RCC 7860 (cell line): Measurements from ENCODE around the gene SCRT2.

ENCODE experiments used
- DNase-seq: peaks from one replicate; pipeline ENCODE4 v3.0.0-alpha.2; 2015; ENCODE audit warnings: low spot score
- FAIRE-seq: peaks from 2 replicates; lab custom pipeline; 2012; peaks lifted over from hg19 to GRCh38; lab: Jason Lieb, UNC

Gene SCRT2

GRCh38 chr20:673603-674001 lies 2.0 kb downstream of the SCRT2 start:
- FAIRE-seq = no peak
- DNase-seq = no peak

DNA sequence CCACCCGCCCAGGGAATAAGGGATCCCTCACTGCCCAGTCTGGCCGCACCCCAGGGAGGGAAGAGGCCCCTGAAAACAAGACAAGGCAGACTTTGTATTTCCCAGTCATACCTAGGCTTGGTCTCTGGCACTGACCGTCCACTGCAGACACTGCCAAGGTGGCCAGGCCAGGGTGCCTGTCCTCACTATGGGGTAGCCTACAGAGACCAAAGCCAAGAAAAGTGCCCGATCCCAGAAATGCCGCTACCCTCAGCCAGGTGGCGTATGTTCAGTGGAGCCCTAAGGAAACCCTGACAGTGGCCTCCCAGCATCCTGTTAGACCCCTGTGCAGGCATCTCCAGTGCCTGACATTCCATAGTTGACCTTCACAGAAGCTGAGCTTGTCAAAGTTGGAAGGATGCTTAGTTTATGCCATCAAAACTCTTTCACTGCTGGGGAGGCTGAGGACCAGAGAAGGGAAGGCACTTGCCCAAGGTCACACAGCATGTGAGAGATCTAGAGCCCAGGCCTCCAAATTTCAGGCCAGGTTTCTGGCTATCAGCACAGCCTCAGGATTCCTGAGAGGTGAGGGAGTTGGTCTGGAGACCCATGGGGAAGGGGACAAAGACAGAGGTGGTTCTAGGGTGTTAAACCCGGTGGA lies 2.5 kb downstream of the SCRT2 start:
- DNase-seq (no peak), FAIRE-seq (no peak)

DNA sequence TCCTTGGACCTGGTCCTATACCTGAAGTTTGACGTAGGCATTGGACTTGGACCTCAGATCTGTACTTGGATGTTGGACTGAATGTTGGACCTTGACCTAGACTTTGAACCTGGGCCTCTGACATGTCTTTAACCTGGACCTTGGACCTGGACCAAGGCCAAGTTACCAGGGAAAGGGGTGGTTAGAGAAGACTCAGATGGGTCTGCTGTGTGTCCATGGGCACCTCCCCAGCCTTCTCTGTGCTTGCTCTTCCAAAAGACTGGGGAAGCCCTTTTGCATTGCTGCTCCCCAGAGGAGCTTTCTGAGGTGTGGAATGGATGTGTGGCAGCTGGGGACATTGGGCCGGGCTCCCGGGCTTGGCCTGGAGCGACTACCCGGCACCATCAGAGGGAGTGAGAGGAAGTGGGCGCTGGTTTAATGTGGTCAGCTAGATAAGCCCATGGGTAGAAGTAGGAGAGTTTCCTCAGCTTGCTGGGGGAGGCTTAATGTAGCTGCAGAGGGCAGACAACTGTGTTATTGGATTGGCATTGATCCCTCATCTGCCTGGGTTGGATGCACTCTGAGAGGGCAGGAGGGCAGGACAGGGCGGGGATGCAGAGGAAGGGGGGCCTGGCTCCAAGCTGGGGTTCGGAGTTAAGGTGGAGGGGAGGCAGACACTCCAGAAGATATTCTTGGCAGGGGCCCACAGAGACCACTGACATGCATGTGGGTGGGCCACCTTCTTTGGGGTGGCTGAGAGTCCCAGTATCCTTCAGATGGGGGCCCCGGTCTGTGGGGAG lies 4.2 kb downstream of the SCRT2 start:
- DNase-seq = no peak
- FAIRE-seq = no peak

DNA sequence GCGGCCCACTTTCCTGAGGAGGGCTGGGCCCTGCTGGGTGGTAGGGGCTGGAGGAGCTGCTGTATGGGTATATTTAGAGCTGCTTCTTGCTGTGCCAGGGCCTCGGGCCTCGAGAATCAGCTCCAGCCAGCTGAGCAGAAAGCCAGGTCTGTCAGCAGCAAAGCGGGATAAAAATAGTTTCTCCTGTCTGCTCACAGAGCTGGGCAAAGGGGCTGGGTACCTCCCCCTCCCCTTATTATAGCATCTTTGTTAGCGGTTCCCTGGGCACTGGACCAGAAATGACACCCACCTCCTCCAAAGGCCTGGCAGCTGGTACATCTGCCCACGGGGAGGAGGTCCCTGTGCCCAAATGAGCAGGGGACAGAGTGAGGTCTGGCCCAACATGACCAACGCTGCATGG lies 6.0 kb downstream of the SCRT2 start:
- no peak for FAIRE-seq
- DNase-seq = no peak

- FAIRE-seq = no peak
- no peak for DNase-seq
Measured at GRCh38 chr20:668638-669037, 7.0 kb downstream of the SCRT2 start.

- no peak for DNase-seq
- FAIRE-seq = no peak
Measured at GRCh38 chr20:668050-668449, 7.6 kb downstream of the SCRT2 start.

GRCh38 chr20:667351-668034 lies 8.1 kb downstream of the SCRT2 start:
- DNase-seq (no peak), FAIRE-seq (no peak)

- FAIRE-seq (no peak), DNase-seq (no peak)
Measured at GRCh38 chr20:666877-667276, 8.7 kb downstream of the SCRT2 start.

DNA sequence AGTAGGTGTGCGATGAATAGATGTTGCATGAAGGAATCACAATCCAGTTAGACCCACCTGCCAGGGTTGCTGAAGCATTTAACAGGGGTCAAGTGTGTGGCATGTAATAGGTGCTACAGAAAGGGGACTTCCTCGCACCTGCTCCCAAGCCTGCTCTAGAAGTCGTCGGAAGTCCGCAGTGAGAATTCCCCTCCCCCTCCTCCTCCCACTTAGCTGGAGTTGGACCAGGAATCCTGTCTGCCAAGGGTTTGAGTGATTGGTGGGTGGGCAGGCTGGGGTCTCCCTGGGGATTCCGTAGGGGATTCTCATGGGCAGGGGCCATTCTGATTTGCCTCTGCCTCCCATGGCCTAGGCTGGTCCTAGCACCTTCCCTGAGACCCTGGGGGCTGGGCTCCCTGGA lies 10.3 kb downstream of the SCRT2 start:
- FAIRE-seq (no peak), DNase-seq (no peak)

DNA sequence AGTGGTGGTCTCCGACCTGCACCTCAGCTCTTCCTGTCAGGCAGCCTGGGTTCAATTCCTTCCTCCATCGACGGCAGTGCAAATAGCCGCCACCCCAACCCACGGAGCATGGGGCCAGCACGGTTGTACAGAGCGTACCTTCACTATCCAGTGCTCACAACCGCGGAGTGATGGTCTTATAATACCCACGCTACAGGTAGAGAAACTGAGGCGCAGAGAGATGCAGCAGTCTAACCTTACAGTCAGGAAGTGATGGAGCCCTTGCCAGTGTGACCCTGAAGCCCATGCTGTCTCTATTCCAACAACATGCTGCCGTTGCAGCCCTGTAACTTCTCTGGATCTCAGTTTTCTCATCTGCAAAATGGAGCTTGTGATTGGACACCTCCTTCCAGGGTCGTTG lies 11.0 kb downstream of the SCRT2 start:
- DNase-seq = no peak
- FAIRE-seq = no peak

- FAIRE-seq = no peak
- no peak for DNase-seq
Measured at GRCh38 chr20:664151-664550, 11.5 kb downstream of the SCRT2 start.

DNA sequence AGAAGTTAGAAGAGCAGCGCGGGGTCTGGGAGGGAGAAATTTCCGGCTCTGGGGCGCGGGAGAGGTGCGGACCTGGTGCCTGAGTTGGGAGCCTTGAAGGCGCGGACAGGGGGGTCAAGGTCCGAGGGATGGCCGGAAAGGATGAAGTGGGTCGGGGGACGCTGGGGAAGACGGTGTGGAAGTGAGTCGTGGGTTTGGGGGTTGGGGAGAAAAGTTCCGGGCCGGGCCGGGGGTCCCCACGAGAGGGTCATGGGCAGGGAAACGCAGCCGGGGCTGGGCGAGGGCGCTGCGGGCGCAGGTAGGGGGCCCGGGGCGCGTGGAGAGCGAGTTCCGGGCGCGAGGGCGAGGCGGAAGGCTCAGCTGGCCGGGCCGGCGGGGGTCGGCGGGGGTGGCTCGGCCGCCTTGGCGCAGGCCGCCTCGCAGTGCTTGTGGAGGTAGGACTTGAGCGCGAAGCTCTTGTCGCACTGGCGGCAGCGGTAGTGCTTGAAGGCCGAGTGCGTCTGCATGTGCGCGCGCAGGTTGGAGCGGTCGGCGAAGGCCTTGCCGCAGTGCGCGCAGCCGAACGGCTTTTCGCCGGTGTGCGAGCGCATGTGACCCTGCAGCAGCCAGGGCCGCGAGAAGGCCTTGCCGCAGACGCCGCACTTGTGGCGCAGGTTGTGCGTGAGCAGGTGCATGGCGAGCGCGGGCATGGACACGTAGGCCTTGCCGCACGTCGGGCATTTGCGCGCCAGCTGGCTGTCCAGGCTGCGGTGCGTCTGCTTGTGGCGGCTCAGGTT lies 12.1 kb downstream of the SCRT2 start:
- FAIRE-seq = no peak
- DNase-seq = no peak

GRCh38 chr20:662277-663192 lies 13.1 kb downstream of the SCRT2 start:
- FAIRE-seq (no peak), DNase-seq (no peak)

- DNase-seq (no peak), FAIRE-seq (no peak)
Measured at GRCh38 chr20:661474-662270, 13.9 kb downstream of the SCRT2 start.

GRCh38 chr20:658731-659291 lies 16.8 kb downstream of the SCRT2 start:
- FAIRE-seq = no peak

DNA sequence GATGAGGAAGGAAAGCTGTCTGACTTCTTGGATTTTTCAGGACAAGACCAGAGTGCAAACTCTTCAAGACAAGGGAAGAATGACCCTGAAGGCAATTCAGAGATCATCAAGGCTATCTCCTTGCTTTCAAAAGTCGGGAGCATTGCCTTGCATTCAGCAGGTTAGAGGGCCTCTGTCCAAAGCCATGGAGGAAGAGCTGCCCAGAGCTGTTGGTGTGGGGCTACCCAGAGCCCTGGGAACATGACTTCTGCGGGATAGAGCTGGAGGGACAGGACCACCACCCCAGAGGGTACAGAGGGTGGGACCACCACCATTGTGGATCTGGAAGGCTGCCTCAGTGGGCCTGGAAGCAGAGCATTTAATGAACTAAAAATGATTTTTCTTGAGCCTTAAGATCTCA lies 17.4 kb downstream of the SCRT2 start:
- no peak for DNase-seq
- no peak for FAIRE-seq

More at GRCh38 chr20:658731-659291, 16.8 kb downstream of the SCRT2 start:
- DNase-seq = no peak

DNA sequence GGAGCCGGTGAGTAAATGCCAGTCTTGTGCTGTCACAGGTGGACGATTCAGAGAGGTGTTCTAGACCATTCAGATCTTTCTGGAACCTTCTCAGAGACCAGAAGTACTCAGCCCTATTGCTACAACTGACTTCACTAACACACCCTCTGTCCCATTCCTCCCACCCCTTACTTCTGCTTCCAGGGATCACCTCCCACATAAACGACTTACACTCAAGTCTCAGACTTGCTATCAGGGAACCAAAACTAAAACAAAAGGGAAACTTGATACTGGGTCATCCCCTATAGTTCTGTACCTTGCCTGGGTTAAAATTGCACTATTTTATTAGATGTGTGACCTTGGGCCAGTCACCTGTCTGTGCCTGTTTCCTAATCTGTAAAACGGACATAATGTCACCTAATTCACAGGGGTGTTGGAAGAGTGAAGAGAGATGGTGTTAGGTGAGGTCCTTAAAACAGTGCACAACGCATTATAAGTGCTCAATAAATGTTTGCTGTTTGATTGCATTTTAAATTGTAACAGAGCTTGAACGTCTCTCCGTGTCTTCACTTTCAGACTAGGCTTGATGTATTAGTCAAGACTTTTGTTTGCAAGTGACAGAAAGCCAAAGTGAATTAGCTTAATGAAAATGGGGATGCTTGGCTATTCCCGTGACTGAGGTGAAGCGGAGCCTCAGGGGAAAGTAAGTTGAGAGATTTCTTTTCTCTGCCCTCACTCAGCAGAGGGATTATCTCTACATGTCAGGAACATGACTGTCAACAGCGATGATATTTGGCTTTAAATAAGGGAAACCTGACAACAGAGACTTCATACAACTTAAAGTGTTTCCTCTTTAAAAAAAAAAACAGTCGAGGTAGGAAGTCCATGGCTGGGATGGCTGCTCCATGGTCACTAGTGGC lies 19.6 kb downstream of the SCRT2 start:
- FAIRE-seq = no peak
- DNase-seq = no peak

DNA sequence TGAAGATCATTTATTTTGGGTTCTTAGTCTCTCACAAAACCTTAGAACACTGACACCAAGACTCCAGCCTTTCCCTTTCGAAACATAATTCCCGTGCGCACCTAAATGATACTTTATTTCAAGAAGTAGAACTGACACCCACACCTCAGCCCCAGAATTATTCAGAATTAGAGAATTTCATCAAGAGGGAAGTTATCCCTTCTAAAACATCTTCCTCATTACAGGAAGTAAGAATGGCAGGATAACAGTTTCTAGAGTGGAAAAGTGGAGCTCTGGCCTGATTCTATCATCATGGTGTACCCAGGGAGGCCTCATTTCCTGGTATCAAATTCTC lies 21.2 kb downstream of the SCRT2 start:
- no peak for FAIRE-seq

More for the DNA sequence above, 21.2 kb downstream of the SCRT2 start:
- no peak for DNase-seq
